ENCODE data around the gene MRPS14. TPM values are rescaled to one million over a fixed set of nuclear protein-coding genes. Genes with fewer than 3 reads are reported as not detected.
A peak's percentile ranks its signal among the peaks of the same experiment; 100 is the strongest.

The MRPS14 gene
- total RNA-seq, 4 donors from 2014 or later, result 6.4 to 50.3 (median 35.3) TPM

- TF ChIP-seq POLR2A (IDR thresholded peaks at IDR 0.05) (no peak), CTCF (IDR thresholded peaks at IDR 0.05) (no peak)
- H3K4me1 ChIP-seq, result no peaks in the 10 kb centered on the region
- no peaks in the 10 kb centered on the region for H3K36me3 ChIP-seq
- no peaks in the 10 kb centered on the region for H3K9me3 ChIP-seq
- intact Hi-C loops (cut with DNase I; ENCODE audit: low total_unique reads), result no loop called here
- H3K27me3 ChIP-seq, result no peaks in the 10 kb centered on the region
- peak overlapping the region in 1 of 2 donors; percentile 57 for H3K27ac ChIP-seq
- DNase-seq, result peak; percentile 26 to 30
- H3K4me3 ChIP-seq, result no peak overlapping the region
These were observed 46.7 kb downstream of the MRPS14 start for GRCh38 chr1:174976436-174977108.

GRCh38 chr1:174975764-174976163, 47.5 kb downstream of the MRPS14 start:
- H3K4me3 ChIP-seq, result no peak overlapping the region
- no peaks in the 10 kb centered on the region for H3K9me3 ChIP-seq
- no peaks in the 10 kb centered on the region for H3K4me1 ChIP-seq
- DNase-seq, result no peak
- H3K27me3 ChIP-seq, result no peaks in the 10 kb centered on the region
- TF ChIP-seq CTCF (IDR thresholded peaks at IDR 0.05), result no peak
- no peak for TF ChIP-seq POLR2A (IDR thresholded peaks at IDR 0.05)
- intact Hi-C loops (cut with DNase I; ENCODE audit: low total_unique reads), result no loop called here
- no peak overlapping the region for H3K27ac ChIP-seq
- H3K36me3 ChIP-seq, result no peaks in the 10 kb centered on the region

- H3K4me3 ChIP-seq, result no peak overlapping the region
- peak; percentile 23 to 56 for DNase-seq
- H3K27me3 ChIP-seq, result no peaks in the 10 kb centered on the region
- TF ChIP-seq CTCF (IDR thresholded peaks at IDR 0.05) (no peak), POLR2A (IDR thresholded peaks at IDR 0.05) (no peak)
- H3K36me3 ChIP-seq, result no peaks in the 10 kb centered on the region
- no peak overlapping the region for H3K27ac ChIP-seq
- intact Hi-C loops (cut with DNase I; ENCODE audit: low total_unique reads), result no loop called here
- H3K4me1 ChIP-seq, result no peaks in the 10 kb centered on the region
- no peaks in the 10 kb centered on the region for H3K9me3 ChIP-seq
These were observed 48.5 kb downstream of the MRPS14 start for GRCh38 chr1:174974711-174975119.

- no peak for TF ChIP-seq POLR2A (IDR thresholded peaks at IDR 0.05)
- TF ChIP-seq CTCF (IDR thresholded peaks at IDR 0.05), result no peak
- Histone ChIP-seq H3K36me3 (no peaks in the 10 kb centered on the region), H3K27ac (no peak overlapping the region), H3K9me3 (no peaks in the 10 kb centered on the region), H3K4me1 (peaks cover 0 to 11% of the 10 kb centered on the region in 2 donors), H3K4me3 (no peak overlapping the region), H3K27me3 (no peaks in the 10 kb centered on the region)
- intact Hi-C loops (cut with DNase I; ENCODE audit: low total_unique reads), result no loop called here
- no peak for DNase-seq
These were observed 51.3 kb downstream of the MRPS14 start for GRCh38 chr1:174971902-174972301.

GRCh38 chr1:174971466-174971865, 51.8 kb downstream of the MRPS14 start:
- H3K27me3 ChIP-seq, result no peaks in the 10 kb centered on the region
- no peak overlapping the region for H3K27ac ChIP-seq
- DNase-seq, result no peak
- TF ChIP-seq POLR2A (IDR thresholded peaks at IDR 0.05) (no peak), CTCF (IDR thresholded peaks at IDR 0.05) (no peak)
- no peak overlapping the region for H3K4me3 ChIP-seq
- H3K4me1 ChIP-seq, result peaks cover 0 to 13% of the 10 kb centered on the region in 2 donors
- intact Hi-C loops (cut with DNase I; ENCODE audit: low total_unique reads), result no loop called here
- no peaks in the 10 kb centered on the region for H3K36me3 ChIP-seq
- no peaks in the 10 kb centered on the region for H3K9me3 ChIP-seq
